DOHH2 (cell line): ENCODE data around the gene TMED5.

Experiments
- EZH2phosphoT487 ChIP-seq: fragments of 200-600 bp; sonication (generic); IDR thresholded peaks from 2 replicates; pipeline ENCODE4 v1.6.1; 2017; ENCODE audit warnings: borderline replicate concordance, mild to moderate bottlenecking, antibody characterized with exemption, low read length, moderate library complexity, mixed read lengths
- TF ChIP-seq, protein P1 (sequence below): fragments of 200-600 bp; sonication (generic); IDR thresholded peaks from one replicate; pipeline ENCODE4 v1.5.1; 2014; ENCODE audit warnings: antibody characterized with exemption, mild to moderate bottlenecking, low read depth, low read length; ENCODE audit not compliant: poor library complexity, severe bottlenecking

- no peak for TF ChIP-seq EZH2phosphoT487
- TF ChIP-seq, protein P1, sequence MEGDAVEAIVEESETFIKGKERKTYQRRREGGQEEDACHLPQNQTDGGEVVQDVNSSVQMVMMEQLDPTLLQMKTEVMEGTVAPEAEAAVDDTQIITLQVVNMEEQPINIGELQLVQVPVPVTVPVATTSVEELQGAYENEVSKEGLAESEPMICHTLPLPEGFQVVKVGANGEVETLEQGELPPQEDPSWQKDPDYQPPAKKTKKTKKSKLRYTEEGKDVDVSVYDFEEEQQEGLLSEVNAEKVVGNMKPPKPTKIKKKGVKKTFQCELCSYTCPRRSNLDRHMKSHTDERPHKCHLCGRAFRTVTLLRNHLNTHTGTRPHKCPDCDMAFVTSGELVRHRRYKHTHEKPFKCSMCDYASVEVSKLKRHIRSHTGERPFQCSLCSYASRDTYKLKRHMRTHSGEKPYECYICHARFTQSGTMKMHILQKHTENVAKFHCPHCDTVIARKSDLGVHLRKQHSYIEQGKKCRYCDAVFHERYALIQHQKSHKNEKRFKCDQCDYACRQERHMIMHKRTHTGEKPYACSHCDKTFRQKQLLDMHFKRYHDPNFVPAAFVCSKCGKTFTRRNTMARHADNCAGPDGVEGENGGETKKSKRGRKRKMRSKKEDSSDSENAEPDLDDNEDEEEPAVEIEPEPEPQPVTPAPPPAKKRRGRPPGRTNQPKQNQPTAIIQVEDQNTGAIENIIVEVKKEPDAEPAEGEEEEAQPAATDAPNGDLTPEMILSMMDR, result no peak
These were observed 27.4 kb downstream of the TMED5 start for GRCh38 chr1:93152835-93153234.
